Parathyroid adenoma (tissue), 2 donors: Measurements from ENCODE around the gene C16orf95.

Source experiments
- H2AFZ ChIP-seq: fragments of 300-600 bp; sonication (generic); one replicate; pipeline ENCODE4 v1.7.0; 2017; ENCODE audit warnings: antibody characterized with exemption, mild to moderate bottlenecking
- H3K27ac ChIP-seq: fragments of 300-600 bp; sonication (generic); one replicate; pipeline ENCODE4 v1.7.0; 2017
- H3K27me3 ChIP-seq: fragments of 300-600 bp; sonication (generic); one replicate; pipeline ENCODE4 v1.7.0; 2017; ENCODE audit warnings: low read length; ENCODE audit not compliant: control insufficient read depth, insufficient read depth
- H3K36me3 ChIP-seq: fragments of 300-600 bp; sonication (generic); one replicate; pipeline ENCODE4 v1.7.0; 2017; ENCODE audit warnings: low read length; ENCODE audit not compliant: control insufficient read depth, insufficient read depth
- H3K4me1 ChIP-seq: fragments of 300-600 bp; sonication (generic); one replicate; pipeline ENCODE4 v1.7.0; 2017; ENCODE audit warnings: control low read depth
- H3K4me2 ChIP-seq: fragments of 300-600 bp; sonication (generic); one replicate; pipeline ENCODE4 v1.7.0; 2017; ENCODE audit warnings: low read length
- H3K4me3 ChIP-seq: fragments of 300-600 bp; sonication (generic); one replicate; pipeline ENCODE4 v1.7.0; 2017; ENCODE audit warnings: low read depth, low read length
- H3K79me2 ChIP-seq: fragments of 300-600 bp; sonication (generic); one replicate; pipeline ENCODE4 v1.7.0; 2017; ENCODE audit warnings: control low read depth
- H3K9ac ChIP-seq: fragments of 300-600 bp; sonication (generic); one replicate; pipeline ENCODE4 v1.7.0; 2017; ENCODE audit warnings: mild to moderate bottlenecking
- H3K9me3 ChIP-seq: fragments of 300-600 bp; sonication (generic); one replicate; pipeline ENCODE4 v1.7.0; 2017; ENCODE audit warnings: low read length; ENCODE audit not compliant: control insufficient read depth
- CTCF ChIP-seq: fragments of 300-600 bp; sonication (generic); IDR thresholded peaks from one replicate; pipeline ENCODE4 v1.7.0; 2017; ENCODE audit warnings: antibody characterized with exemption, mild to moderate bottlenecking
- donor health status: primary hyperparathyroidism.

Gene C16orf95

GRCh38 chr16:87295661-87296531 lies 21.3 kb downstream of the C16orf95 start:
- no peak overlapping the region for H3K9ac ChIP-seq
- no peaks in the 10 kb centered on the region for H3K4me1 ChIP-seq
- H3K36me3 ChIP-seq, result no peaks in the 10 kb centered on the region
- H3K4me2 ChIP-seq, result no peak overlapping the region
- no peaks in the 10 kb centered on the region for H3K79me2 ChIP-seq
- H3K27ac ChIP-seq, result no peak overlapping the region
- no peaks in the 10 kb centered on the region for H3K9me3 ChIP-seq
- H3K27me3 ChIP-seq, result no peaks in the 10 kb centered on the region
- TF ChIP-seq CTCF, result no peak
- H2AFZ ChIP-seq, result no peak overlapping the region
- H3K4me3 ChIP-seq, result no peak overlapping the region

DNA sequence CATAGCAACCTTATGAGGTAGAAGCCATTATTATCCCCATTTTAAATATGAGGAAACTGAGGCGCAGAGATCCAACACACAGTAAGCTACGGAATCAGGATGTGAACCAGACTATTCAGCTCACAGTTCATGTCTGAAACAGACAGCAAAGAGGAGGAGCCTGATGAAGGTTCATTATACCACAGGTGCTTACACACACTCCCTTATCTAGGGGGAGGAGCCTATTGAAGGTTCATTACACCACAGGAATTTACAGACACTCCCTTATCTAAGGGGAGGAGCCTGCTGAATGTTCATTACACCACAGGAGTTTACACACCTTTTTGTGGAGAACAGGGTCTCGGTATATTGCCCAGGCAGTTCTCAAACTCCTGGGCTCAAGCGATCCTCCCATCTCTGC lies 21.9 kb downstream of the C16orf95 start:
- Histone ChIP-seq H3K4me3 (no peak overlapping the region), H3K79me2 (no peaks in the 10 kb centered on the region), H3K4me1 (no peaks in the 10 kb centered on the region), H3K9ac (no peak overlapping the region), H3K27me3 (no peaks in the 10 kb centered on the region), H3K9me3 (no peaks in the 10 kb centered on the region), H3K4me2 (no peak overlapping the region), H3K27ac (no peak overlapping the region), H3K36me3 (no peaks in the 10 kb centered on the region), H2AFZ (no peak overlapping the region)
- TF ChIP-seq CTCF, result no peak

- H3K27ac ChIP-seq, result no peak overlapping the region
- no peak overlapping the region for H3K4me2 ChIP-seq
- H3K79me2 ChIP-seq, result no peaks in the 10 kb centered on the region
- no peak overlapping the region for H2AFZ ChIP-seq
- no peaks in the 10 kb centered on the region for H3K9me3 ChIP-seq
- no peak for TF ChIP-seq CTCF
- no peak overlapping the region for H3K4me3 ChIP-seq
- no peaks in the 10 kb centered on the region for H3K27me3 ChIP-seq
- no peaks in the 10 kb centered on the region for H3K36me3 ChIP-seq
- H3K4me1 ChIP-seq, result no peaks in the 10 kb centered on the region
- no peak overlapping the region for H3K9ac ChIP-seq
Observed at GRCh38 chr16:87293990-87294389, 23.2 kb downstream of the C16orf95 start.

DNA sequence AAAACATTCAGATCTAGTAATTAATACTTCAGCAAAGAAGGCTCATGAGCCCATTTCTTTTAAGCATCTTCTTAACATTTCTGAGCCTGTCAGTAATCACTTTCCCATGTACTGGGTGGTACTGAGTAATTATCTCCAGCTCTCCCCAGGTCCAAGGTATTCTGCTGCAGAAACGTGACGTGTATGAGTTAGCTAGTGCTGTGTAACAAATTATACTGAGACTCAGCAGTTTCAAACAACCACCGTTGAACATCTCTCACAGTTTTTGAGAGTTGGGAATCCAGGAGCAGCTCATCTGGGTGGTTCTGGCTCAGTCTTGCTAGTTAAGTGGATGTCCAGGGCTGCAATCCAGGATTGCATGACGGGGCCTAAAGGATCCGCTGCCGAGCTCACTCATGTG lies 25.2 kb downstream of the C16orf95 start:
- H3K9me3 ChIP-seq, result no peaks in the 10 kb centered on the region
- no peak overlapping the region for H3K4me2 ChIP-seq
- H3K79me2 ChIP-seq, result no peaks in the 10 kb centered on the region
- no peaks in the 10 kb centered on the region for H3K4me1 ChIP-seq
- no peaks in the 10 kb centered on the region for H3K36me3 ChIP-seq
- no peak overlapping the region for H3K27ac ChIP-seq
- no peak overlapping the region for H2AFZ ChIP-seq
- H3K4me3 ChIP-seq, result no peak overlapping the region
- no peak for TF ChIP-seq CTCF
- H3K27me3 ChIP-seq, result no peaks in the 10 kb centered on the region
- no peak overlapping the region for H3K9ac ChIP-seq
